ENCODE measurements around the gene RILPL1. TPM values are rescaled to one million over a fixed set of nuclear protein-coding genes. Genes with fewer than 3 reads are reported as not detected.
"Not testable (repeated sequence)": the region's sequence is repeated elsewhere in the genome, so short reads cannot be mapped to it uniquely, and the experiment has no call there.

The RILPL1 gene
- total RNA-seq, 1 donor from 2014 or later, result 21.2 TPM

GRCh38 chr12:123483602-123484248, 49.8 kb downstream of the RILPL1 start:
- no peak for DNase-seq (ENCODE audit: low read depth)
- no peak overlapping the region for H3K4me3 ChIP-seq (ENCODE audit: low read depth, low read length)
- TF ChIP-seq, protein P1, sequence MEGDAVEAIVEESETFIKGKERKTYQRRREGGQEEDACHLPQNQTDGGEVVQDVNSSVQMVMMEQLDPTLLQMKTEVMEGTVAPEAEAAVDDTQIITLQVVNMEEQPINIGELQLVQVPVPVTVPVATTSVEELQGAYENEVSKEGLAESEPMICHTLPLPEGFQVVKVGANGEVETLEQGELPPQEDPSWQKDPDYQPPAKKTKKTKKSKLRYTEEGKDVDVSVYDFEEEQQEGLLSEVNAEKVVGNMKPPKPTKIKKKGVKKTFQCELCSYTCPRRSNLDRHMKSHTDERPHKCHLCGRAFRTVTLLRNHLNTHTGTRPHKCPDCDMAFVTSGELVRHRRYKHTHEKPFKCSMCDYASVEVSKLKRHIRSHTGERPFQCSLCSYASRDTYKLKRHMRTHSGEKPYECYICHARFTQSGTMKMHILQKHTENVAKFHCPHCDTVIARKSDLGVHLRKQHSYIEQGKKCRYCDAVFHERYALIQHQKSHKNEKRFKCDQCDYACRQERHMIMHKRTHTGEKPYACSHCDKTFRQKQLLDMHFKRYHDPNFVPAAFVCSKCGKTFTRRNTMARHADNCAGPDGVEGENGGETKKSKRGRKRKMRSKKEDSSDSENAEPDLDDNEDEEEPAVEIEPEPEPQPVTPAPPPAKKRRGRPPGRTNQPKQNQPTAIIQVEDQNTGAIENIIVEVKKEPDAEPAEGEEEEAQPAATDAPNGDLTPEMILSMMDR (conservative IDR thresholded peaks at IDR 0.05; ENCODE audit: low read depth, low read length), result no peak

DNA sequence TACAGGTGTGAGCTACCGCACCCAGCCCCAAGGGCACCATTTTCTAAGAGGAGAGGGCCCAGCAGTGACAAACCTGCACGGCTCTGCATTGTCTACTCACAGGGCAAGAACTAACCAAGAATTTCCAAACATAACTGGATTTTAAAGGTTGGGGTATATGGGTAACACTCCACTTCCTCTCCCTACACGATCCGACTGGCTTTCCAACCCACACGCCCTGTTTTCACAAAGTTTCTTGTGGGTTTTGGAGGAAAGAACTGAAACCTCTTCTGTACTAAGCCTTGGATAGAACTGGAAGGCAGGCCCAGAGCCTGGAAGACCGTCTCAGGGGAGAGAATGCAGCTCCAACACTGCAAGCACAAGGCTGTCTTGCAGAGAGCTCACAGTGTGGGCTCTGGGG, 50.6 kb downstream of the RILPL1 start:
- H3K4me3 ChIP-seq (ENCODE audit: low read depth, low read length), result no peak overlapping the region
- DNase-seq (ENCODE audit: low read depth), result no peak
- TF ChIP-seq, protein P1 (conservative IDR thresholded peaks at IDR 0.05; ENCODE audit: low read depth, low read length), result no peak

- not testable (repeated sequence) for DNase-seq (ENCODE audit: low read depth)
These were observed 52.3 kb downstream of the RILPL1 start for GRCh38 chr12:123481251-123481650.

GRCh38 chr12:123479442-123480180, 53.9 kb downstream of the RILPL1 start:
- DNase-seq (ENCODE audit: low read depth), result no peak
- TF ChIP-seq, protein P1 (conservative IDR thresholded peaks at IDR 0.05; ENCODE audit: low read depth, low read length), result no peak
- H3K4me3 ChIP-seq (ENCODE audit: low read depth, low read length), result no peak overlapping the region

More at GRCh38 chr12:123481251-123481650, 52.3 kb downstream of the RILPL1 start:
- H3K4me3 ChIP-seq (ENCODE audit: low read depth, low read length), result not testable (repeated sequence)

DNA sequence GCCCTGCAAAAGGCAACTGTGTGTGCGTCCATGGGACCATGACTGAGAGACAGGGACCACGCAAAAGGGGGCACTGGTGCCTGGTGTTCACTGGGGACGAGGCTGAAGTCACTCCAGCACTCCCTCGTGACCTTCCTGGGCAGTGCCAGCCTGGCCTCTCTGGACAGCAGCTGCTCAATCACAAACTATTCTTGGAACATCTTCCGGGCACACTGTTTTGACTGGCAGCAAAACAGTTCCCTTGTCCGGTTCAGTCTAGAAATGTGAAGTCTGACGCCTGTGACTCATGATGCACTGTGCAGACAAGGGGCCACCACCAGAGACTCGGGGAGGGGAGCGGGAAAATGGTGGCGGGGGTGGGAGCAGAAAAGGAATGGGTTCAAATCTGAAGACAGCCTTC, 54.8 kb downstream of the RILPL1 start:
- H3K4me3 ChIP-seq (ENCODE audit: low read depth, low read length), result no peak overlapping the region
- no peak for DNase-seq (ENCODE audit: low read depth)
- TF ChIP-seq, protein P1 (conservative IDR thresholded peaks at IDR 0.05; ENCODE audit: low read depth, low read length), result no peak

GRCh38 chr12:123478069-123478468, 55.5 kb downstream of the RILPL1 start:
- no peak for DNase-seq (ENCODE audit: low read depth)
- TF ChIP-seq, protein P1 (conservative IDR thresholded peaks at IDR 0.05; ENCODE audit: low read depth, low read length), result no peak
- no peak overlapping the region for H3K4me3 ChIP-seq (ENCODE audit: low read depth, low read length)

DNA sequence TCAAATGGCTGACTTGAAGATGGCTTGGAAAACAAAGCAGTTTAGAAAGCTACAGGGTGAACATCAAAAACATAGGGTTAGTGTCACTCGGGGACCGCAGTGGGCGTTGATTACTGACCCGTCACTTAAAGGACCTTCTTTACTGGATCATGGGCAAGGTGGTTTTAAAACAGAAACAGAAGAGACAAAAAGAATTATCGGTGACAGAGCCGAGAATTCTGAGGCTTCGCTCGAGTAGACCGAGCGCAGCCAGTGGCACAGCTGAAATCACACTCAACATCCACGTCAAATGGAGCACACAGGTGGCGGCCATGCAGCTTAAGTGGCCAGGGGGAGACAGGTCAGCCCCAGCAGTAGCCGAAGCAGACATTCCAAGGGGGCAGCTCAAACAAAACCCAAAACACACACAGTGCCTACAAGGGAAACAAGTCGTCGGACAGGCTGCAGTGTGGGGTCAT, 58.2 kb downstream of the RILPL1 start:
- no peak overlapping the region for H3K4me3 ChIP-seq (ENCODE audit: low read depth, low read length)
- TF ChIP-seq, protein P1 (conservative IDR thresholded peaks at IDR 0.05; ENCODE audit: low read depth, low read length), result no peak
- no peak for DNase-seq (ENCODE audit: low read depth)
